Ishikawa (cell line): ENCODE data around the gene ZFP42.

Experiments used
- CEBPB ChIP-seq: IDR thresholded peaks from 2 replicates; pipeline ENCODE4 v1.6.1; 2012
- CREB1 ChIP-seq: IDR thresholded peaks from 2 replicates; pipeline ENCODE4 v1.6.1; 2012; ENCODE audit warnings: low read depth
- EGR1 ChIP-seq: IDR thresholded peaks from 2 replicates; pipeline ENCODE4 v1.6.1; 2012
- EP300 ChIP-seq: IDR thresholded peaks from 2 replicates; pipeline ENCODE4 v1.6.1; 2012; ENCODE audit warnings: borderline replicate concordance
- FOXM1 ChIP-seq: IDR thresholded peaks from 2 replicates; pipeline ENCODE4 v1.6.1; 2012; ENCODE audit warnings: low read depth, borderline replicate concordance
- MAX ChIP-seq: IDR thresholded peaks from 2 replicates; pipeline ENCODE4 v1.6.1; 2012
- NFIC ChIP-seq: IDR thresholded peaks from 2 replicates; pipeline ENCODE4 v1.6.1; 2012
- RAD21 ChIP-seq: IDR thresholded peaks from 2 replicates; pipeline ENCODE4 v1.6.1; 2012; ENCODE audit warnings: low read depth
- REST ChIP-seq: IDR thresholded peaks from 2 replicates; pipeline ENCODE4 v1.6.1; 2012; ENCODE audit warnings: low read depth, mild to moderate bottlenecking
- TAF1 ChIP-seq: IDR thresholded peaks from 2 replicates; pipeline ENCODE4 v1.6.1; 2012; ENCODE audit warnings: low read depth, mild to moderate bottlenecking
- TCF12 ChIP-seq: IDR thresholded peaks from 2 replicates; pipeline ENCODE4 v1.6.1; 2012; ENCODE audit warnings: low read depth
- TEAD4 ChIP-seq: IDR thresholded peaks from 2 replicates; pipeline ENCODE4 v1.6.1; 2012
- USF1 ChIP-seq: IDR thresholded peaks from 2 replicates; pipeline ENCODE4 v1.6.1; 2012
- YY1 ChIP-seq: IDR thresholded peaks from 2 replicates; pipeline ENCODE4 v1.6.1; 2012; ENCODE audit warnings: low read depth
- ZBTB7A ChIP-seq: IDR thresholded peaks from 2 replicates; pipeline ENCODE4 v1.6.1; 2012; ENCODE audit warnings: low read depth

ZFP42 gene

GRCh38 chr4:188029114-188029513, 33.5 kb downstream of the ZFP42 start:
- no peak for TF ChIP-seq TEAD4
- no peak for TF ChIP-seq ZBTB7A
- no peak for TF ChIP-seq MAX
- TF ChIP-seq RAD21, result no peak
- no peak for TF ChIP-seq FOXM1
- TF ChIP-seq USF1, result no peak

- TF ChIP-seq EGR1 (no peak), TEAD4 (no peak), TCF12 (no peak), TAF1 (no peak), MAX (no peak), USF1 (no peak), RAD21 (no peak), ZBTB7A (no peak), YY1 (no peak), CEBPB (no peak), EP300 (no peak), REST (no peak), FOXM1 (no peak), NFIC (no peak), CREB1 (no peak)
These were observed 34.8 kb downstream of the ZFP42 start for GRCh38 chr4:188030401-188030800.

- no peak for TF ChIP-seq ZBTB7A
- TF ChIP-seq CREB1, result no peak
- no peak for TF ChIP-seq TEAD4
- TF ChIP-seq USF1, result no peak
- no peak for TF ChIP-seq REST
- TF ChIP-seq NFIC, result no peak
- TF ChIP-seq EGR1, result no peak
- TF ChIP-seq TCF12, result no peak
- no peak for TF ChIP-seq FOXM1
- TF ChIP-seq EP300, result no peak
- no peak for TF ChIP-seq TAF1
- no peak for TF ChIP-seq RAD21
- no peak for TF ChIP-seq CEBPB
- no peak for TF ChIP-seq MAX
These were observed 36.2 kb downstream of the ZFP42 start for GRCh38 chr4:188031751-188032150.

GRCh38 chr4:188032170-188032569, 36.6 kb downstream of the ZFP42 start:
- TF ChIP-seq ZBTB7A (no peak), YY1 (no peak), RAD21 (no peak), CREB1 (no peak), EP300 (no peak), USF1 (no peak), NFIC (no peak), TEAD4 (no peak), TCF12 (no peak), CEBPB (no peak), MAX (no peak), TAF1 (no peak), EGR1 (no peak), FOXM1 (no peak)

GRCh38 chr4:188032583-188032982, 37.0 kb downstream of the ZFP42 start:
- TF ChIP-seq TCF12 (no peak), REST (no peak), FOXM1 (no peak), CEBPB (no peak)
